Thoracic aorta (tissue), 2 donors: ENCODE results near the gene TMEM208. TPM values are rescaled to one million over a fixed set of nuclear protein-coding genes. Genes with fewer than 3 reads are reported as not detected.

Experiments used
- ATAC-seq: fragments of 150-250 bp; one replicate; pipeline ENCODE4 v1.8.0; 2017; ENCODE audit warnings: low read depth; ENCODE audit not compliant: insufficient number of reproducible peaks, low FRiP score
- DNase-seq: peaks from one replicate; pipeline ENCODE4 v3.0.0-alpha.2; 2020; ENCODE audit warnings: low spot score
- H3K27ac ChIP-seq, 2 donors: fragments of 200-600 bp; sonication (generic); 1 replicate in 1 of 2; 2 replicates in 1 of 2; pipeline ENCODE4 v1.5.1; 2016; ENCODE audit warnings: mild to moderate bottlenecking in 2 of 2, moderate library complexity in 2 of 2
- H3K27me3 ChIP-seq: fragments of 200-600 bp; sonication (generic); replicated peaks from 2 replicates; pipeline ENCODE4 v1.6.0; 2016; ENCODE audit warnings: mild to moderate bottlenecking; ENCODE audit not compliant: insufficient read depth
- H3K36me3 ChIP-seq: fragments of 200-600 bp; sonication (generic); one replicate; pipeline ENCODE4 v1.5.1; 2016
- H3K4me1 ChIP-seq, 2 donors: fragments of 200-600 bp; sonication (generic); 1 replicate in 1 of 2; 2 replicates in 1 of 2; pipeline versions ENCODE4 v1.5.1 to v1.6.0; 2016; ENCODE audit warnings: low read depth in 2 of 2, mild to moderate bottlenecking in 1 of 2; ENCODE audit not compliant: control insufficient read depth in 1 of 2
- H3K4me3 ChIP-seq: fragments of 200-600 bp; sonication (generic); 2 replicates; pipeline ENCODE4 v1.5.1; 2016; ENCODE audit warnings: mild to moderate bottlenecking
- H3K9me3 ChIP-seq: fragments of 200-600 bp; sonication (generic); 2 replicates; pipeline ENCODE4 v1.5.1; 2016
- CTCF ChIP-seq: fragments of 200-600 bp; sonication (generic); IDR thresholded peaks from one replicate; pipeline ENCODE4 v1.5.1; 2019; ENCODE audit warnings: antibody characterized with exemption
- total RNA-seq, 2 donors: library from RNA; depleted of rRNA; stranded (reverse); fragments of >200 nt; gene quantifications; one replicate each; pipeline versions ENCODE4 v1.1.0 to v1.2.3, GENCODE V29; 2016

The TMEM208 gene
- total RNA-seq, 2 donors from 2014 or later, result 21.2 to 32.2 TPM

DNA sequence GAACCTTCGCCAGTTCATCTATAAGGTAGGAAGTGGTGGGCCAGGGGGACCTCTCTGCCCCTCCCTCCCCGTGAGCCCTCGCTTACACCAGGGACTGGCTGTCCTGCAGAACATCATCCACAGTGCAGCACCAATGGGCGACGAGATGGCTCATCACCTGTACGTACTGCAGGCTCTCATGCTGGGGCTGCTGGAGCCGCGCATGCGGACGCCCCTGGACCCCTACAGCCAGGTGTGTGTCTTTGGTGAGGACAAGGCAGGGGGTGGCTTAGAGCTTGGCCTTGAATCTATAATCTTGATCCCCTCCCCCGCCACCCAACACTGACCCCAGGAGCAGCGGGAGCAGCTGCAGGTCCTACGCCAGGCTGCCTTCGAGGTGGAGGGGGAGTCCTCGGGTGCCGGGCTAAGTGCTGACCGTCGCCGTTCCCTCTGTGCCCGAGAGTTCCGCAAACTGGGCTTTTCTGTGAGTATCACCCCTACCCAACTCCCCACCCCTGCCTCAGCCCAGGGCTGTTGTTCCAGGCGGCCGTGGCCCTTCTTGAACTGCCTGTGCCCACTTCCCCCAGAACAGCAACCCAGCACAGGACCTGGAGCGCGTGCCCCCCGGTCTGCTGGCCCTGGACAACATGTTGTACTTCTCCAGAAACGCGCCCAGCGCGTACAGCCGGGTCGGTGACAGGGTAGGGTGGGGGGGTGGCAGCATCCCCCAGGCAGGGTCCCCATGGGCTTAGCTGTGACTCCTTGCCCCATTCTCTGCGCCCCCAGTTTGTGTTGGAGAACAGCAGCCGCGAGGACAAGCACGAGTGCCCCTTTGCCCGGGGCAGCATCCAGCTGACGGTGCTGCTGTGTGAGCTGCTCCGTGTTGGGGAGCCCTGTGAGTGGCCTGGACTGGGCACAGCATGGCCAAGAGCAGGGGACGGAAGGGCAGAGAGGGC lies 25.3 kb upstream of the TMEM208 start:
- Histone ChIP-seq H3K36me3 (peaks cover 27% of the 10 kb centered on the region), H3K4me3 (no peak overlapping the region), H3K4me1 (peaks cover 0 to 10% of the 10 kb centered on the region in 2 donors), H3K9me3 (no peaks in the 10 kb centered on the region), H3K27me3 (no peaks in the 10 kb centered on the region), H3K27ac (no peak overlapping the region)
- ATAC-seq (no peak), DNase-seq (no peak)
- TF ChIP-seq CTCF, result no peak

DNA sequence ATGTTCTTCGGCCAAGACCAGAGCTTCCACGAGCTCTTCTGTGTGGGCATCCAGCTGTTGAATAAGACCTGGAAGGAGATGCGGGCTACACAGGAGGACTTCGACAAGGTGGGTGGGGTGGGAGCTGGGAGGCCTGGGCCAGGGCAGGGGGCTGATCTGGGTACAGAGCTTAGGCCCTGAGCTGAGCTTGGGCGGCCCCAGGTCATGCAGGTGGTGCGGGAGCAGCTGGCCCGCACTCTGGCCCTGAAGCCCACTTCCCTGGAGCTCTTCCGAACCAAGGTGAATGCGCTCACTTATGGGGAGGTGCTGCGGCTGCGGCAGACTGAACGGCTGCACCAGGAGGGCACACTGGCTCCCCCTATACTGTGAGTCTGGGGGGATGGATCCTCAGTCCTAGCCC lies 24.5 kb upstream of the TMEM208 start:
- no peak for DNase-seq
- peaks cover 20% of the 10 kb centered on the region for H3K36me3 ChIP-seq
- H3K4me1 ChIP-seq, result peaks cover 0 to 10% of the 10 kb centered on the region in 2 donors
- H3K9me3 ChIP-seq, result no peaks in the 10 kb centered on the region
- H3K27ac ChIP-seq, result no peak overlapping the region
- no peak for ATAC-seq
- TF ChIP-seq CTCF, result no peak
- H3K27me3 ChIP-seq, result no peaks in the 10 kb centered on the region
- H3K4me3 ChIP-seq, result no peak overlapping the region

GRCh38 chr16:67202956-67203493 lies 23.9 kb upstream of the TMEM208 start:
- Histone ChIP-seq H3K27me3 (no peaks in the 10 kb centered on the region), H3K36me3 (peaks cover 17% of the 10 kb centered on the region), H3K9me3 (no peaks in the 10 kb centered on the region), H3K27ac (no peak overlapping the region), H3K4me3 (no peak overlapping the region), H3K4me1 (peaks cover 0 to 5% of the 10 kb centered on the region in 2 donors)
- DNase-seq (no peak), ATAC-seq (no peak)
- TF ChIP-seq CTCF, result no peak

- no peak for TF ChIP-seq CTCF
- Histone ChIP-seq H3K4me3 (no peak overlapping the region), H3K27me3 (no peaks in the 10 kb centered on the region), H3K9me3 (no peaks in the 10 kb centered on the region), H3K36me3 (peaks cover 17% of the 10 kb centered on the region), H3K27ac (no peak overlapping the region), H3K4me1 (no peaks in the 10 kb centered on the region)
- ATAC-seq (no peak), DNase-seq (no peak)
Observed at GRCh38 chr16:67204076-67204475, 22.9 kb upstream of the TMEM208 start.

DNA sequence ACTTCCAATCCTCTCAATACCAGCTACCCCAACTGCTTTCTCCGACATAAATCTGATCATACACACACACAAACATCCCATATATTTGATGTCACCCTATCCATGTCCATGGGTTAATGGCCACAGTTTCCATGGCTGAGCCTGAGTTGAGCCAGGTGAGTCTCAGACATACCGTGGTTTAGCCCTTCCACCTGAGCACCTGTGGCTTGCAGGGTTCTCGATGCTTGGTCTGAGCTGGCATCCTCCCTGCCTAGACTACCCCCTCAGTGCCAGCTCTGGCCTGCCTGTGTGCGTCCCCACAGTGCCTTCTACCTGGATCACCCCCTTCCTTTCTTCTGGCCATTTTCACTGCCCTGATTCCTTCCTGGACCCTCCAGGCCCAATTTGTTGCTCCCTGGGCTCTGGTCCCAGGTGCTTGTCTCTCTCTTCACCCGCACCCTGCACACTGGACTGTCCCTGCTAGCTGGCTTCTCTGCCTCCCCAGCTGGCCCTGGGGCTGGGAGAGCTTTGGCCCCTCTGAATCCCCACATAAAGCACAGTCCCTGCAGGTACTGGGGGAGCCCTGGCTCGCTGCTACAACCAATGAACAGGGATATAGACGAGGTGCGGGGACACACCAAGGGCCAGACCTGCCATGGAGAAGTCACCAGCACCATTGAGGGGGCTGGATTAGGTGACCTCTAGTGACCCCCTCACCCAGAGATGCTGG lies 20.6 kb upstream of the TMEM208 start:
- H3K4me3 ChIP-seq, result no peak overlapping the region
- no peaks in the 10 kb centered on the region for H3K4me1 ChIP-seq
- no peaks in the 10 kb centered on the region for H3K27me3 ChIP-seq
- ATAC-seq (no peak), DNase-seq (no peak)
- H3K36me3 ChIP-seq, result peaks cover 16% of the 10 kb centered on the region
- no peaks in the 10 kb centered on the region for H3K9me3 ChIP-seq
- TF ChIP-seq CTCF, result no peak
- no peak overlapping the region for H3K27ac ChIP-seq
